SKM-1 treated with dmso at 0.1 percent for 144 hours (cell line): Measurements from ENCODE around the gene GDF2.
A peak's percentile ranks its signal among the peaks of the same experiment; 100 is the strongest.

Source experiments
- DNase-seq: peaks from one replicate; lab custom pipeline; 2025; ENCODE audit not compliant: unreplicated experiment; lab: John Stamatoyannopoulos, UW

Gene GDF2

DNA sequence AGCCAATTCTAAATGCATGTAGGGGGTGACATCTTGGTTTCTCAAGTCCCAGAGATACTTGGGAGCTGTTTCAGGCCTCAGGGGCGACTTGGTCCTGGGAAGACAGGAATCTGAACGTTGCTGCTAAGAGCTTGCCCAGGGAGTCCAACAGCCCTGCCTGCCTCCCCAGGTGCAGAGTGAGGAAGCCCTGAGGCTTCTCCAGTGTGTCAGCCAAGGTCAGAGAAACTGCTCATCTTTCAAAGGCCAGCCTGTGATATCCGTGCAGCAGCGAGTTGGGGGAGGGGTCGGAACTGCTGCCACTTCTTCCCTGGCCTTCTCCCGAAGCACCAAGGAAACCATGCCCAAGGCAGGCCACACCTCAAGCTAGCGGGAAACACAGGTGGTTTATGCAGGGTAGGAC, 9.7 kb downstream of the GDF2 start:
- DNase-seq, result no peak

DNA sequence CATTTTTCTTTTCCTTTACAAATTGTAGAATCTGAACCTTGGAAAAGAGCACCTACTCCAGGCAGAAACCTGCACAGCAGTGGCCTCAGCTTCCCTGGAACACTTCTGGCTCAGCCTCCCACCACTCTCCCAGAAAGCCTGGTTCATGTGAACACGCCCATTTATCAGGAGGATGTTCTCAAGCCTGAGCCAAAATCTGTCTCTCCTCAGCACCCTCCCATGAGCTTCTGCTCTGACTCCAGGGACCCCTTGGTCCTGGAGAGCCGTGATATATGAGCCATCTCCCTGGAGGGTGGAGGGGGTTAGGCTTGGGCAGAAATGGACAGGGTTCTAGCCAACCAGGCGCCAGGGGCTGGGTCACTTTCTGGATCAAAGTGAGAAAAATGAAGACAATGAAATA, 10.1 kb downstream of the GDF2 start:
- no peak for DNase-seq

- no peak for DNase-seq
These were observed 10.7 kb downstream of the GDF2 start for GRCh38 chr10:47332946-47333345.

GRCh38 chr10:47333532-47333931, 11.3 kb downstream of the GDF2 start:
- DNase-seq, result no peak

GRCh38 chr10:47334466-47335295, 12.4 kb downstream of the GDF2 start:
- DNase-seq, result no peak

- DNase-seq, result no peak
These were observed 13.7 kb downstream of the GDF2 start for GRCh38 chr10:47335906-47336305.

DNA sequence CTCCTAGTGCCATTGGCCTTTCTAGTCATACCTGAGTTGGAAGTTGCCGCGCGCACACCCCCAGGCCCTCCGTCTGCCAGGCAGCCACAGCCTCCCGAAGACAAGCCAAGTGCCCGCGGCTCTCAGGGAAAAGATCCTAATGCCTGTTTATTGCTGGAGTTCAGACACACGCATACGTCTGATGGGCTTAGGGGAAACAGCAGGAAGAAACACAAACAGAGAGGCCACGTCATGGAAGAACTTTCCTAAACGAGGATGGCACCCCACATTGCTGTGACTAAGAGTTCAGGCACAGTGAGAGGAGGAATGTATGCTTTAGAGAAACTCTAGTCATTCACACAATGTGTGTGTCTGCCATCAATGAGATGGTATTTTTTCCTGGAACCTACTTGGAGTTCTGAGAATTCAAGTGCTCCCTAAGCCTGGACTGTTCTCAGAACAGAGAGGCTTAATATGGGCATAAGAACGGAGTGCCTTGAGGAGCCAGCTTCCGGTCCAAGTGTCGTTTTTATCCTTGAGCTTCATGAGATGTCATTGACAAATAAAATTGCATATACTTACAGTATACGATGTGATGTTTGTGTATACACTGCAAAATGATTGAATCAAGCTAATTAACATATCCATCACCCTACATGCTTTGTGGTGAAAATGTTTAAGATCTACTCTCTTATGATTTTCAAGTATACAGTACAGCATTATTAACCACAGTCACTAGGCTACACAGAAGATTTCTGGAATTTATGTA, 14.3 kb downstream of the GDF2 start:
- DNase-seq, result no peak

GRCh38 chr10:47337310-47337709, 15.1 kb downstream of the GDF2 start:
- DNase-seq, result no peak

GRCh38 chr10:47339186-47339735, 17.0 kb downstream of the GDF2 start:
- no peak for DNase-seq

- DNase-seq, result peak; percentile 76
These were observed 17.7 kb downstream of the GDF2 start for GRCh38 chr10:47339759-47340607.

DNA sequence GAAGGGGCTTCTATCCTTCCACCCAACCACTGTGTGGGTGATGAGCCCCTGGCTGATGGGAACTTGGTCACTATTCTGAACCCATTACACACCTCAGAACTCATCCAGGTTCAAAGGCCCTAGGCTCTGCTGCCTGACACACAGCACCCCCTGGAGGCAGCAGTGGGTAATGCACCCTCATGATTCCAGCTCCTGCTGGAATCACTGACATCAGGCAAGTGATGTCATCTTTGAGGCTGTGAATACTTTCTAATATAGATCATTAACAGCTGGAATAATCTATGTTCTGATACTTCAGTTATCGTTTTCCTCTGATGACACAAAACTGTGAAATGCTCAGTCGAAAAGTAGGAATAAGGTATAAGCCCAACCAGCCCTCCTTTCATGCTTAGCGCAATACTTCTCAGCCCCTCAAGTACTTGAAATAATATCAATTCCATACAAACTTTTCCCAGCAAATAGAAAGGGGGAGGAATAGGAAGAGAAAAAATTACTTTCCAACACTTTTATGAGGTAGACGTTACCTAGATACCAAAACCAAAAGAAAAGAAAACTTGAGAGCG, 18.4 kb downstream of the GDF2 start:
- DNase-seq, result peak; percentile 36

GRCh38 chr10:47344996-47345870, 23.0 kb downstream of the GDF2 start:
- no peak for DNase-seq

GRCh38 chr10:47346581-47347302, 24.5 kb downstream of the GDF2 start:
- DNase-seq, result no peak

DNA sequence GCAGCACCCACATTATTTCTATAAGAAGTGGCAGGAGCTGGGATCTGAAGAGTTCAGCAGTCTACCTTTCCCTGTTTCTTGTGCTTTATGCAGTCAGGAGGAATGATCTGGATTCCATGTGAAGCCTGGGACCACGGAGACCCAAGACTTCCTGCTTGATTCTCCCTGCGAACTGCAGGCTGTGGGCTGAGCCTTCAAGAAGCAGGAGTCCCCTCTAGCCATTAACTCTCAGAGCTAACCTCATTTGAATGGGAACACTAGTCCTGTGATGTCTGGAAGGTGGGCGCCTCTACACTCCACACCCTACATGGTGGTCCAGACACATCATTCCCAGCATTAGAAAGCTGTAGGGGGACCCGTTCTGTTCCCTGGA, 25.0 kb downstream of the GDF2 start:
- DNase-seq, result no peak

DNA sequence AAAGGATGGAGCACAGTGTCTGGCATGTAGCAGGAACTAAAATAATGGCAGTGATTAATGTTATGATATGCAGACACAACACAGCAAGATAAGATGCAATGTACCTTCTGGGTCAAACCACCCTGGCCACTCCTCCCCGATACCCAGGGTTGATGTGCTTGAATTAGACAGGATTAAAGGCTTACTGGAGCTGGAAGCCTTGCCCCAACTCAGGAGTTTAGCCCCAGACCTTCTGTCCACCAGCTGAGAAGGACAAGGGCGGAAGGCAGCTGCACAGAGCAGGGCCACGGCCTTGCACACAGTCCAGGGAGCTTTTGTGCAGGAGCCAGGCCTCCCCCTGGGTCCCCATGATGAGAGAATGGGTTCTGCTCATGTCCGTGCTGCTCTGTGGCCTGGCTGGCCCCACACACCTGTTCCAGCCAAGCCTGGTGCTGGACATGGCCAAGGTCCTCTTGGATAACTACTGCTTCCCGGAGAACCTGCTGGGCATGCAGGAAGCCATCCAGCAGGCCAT, 25.9 kb downstream of the GDF2 start, which contains the start of gene RBP3:
TSS of gene RBP3 (plus strand) at position 226 of the 514 bp plus-strand sequence. CDS start at position 348, 122 bp downstream.
- no peak for DNase-seq

DNA sequence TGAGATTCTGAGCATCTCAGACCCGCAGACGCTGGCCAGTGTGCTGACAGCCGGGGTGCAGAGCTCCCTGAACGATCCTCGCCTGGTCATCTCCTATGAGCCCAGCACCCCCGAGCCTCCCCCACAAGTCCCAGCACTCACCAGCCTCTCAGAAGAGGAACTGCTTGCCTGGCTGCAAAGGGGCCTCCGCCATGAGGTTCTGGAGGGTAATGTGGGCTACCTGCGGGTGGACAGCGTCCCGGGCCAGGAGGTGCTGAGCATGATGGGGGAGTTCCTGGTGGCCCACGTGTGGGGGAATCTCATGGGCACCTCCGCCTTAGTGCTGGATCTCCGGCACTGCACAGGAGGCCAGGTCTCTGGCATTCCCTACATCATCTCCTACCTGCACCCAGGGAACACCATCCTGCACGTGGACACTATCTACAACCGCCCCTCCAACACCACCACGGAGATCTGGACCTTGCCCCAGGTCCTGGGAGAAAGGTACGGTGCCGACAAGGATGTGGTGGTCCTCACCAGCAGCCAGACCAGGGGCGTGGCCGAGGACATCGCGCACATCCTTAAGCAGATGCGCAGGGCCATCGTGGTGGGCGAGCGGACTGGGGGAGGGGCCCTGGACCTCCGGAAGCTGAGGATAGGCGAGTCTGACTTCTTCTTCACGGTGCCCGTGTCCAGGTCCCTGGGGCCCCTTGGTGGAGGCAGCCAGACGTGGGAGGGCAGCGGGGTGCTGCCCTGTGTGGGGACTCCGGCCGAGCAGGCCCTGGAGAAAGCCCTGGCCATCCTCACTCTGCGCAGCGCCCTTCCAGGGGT, 26.6 kb downstream of the GDF2 start:
- DNase-seq, result no peak

- DNase-seq, result no peak
These were observed 27.3 kb downstream of the GDF2 start for GRCh38 chr10:47349516-47349915.

DNA sequence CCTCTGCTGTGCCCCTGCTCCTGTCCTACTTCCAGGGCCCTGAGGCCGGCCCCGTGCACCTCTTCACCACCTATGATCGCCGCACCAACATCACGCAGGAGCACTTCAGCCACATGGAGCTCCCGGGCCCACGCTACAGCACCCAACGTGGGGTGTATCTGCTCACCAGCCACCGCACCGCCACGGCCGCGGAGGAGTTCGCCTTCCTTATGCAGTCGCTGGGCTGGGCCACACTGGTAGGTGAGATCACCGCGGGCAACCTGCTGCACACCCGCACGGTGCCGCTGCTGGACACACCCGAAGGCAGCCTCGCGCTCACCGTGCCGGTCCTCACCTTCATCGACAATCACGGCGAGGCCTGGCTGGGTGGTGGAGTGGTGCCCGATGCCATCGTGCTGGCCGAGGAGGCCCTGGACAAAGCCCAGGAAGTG, 27.7 kb downstream of the GDF2 start:
- DNase-seq, result no peak
